Heart left ventricle (tissue), 13 donors: ENCODE results near the gene GCG.

Source experiments
- POLR2A ChIP-seq, 2 donors: fragments of 450-650 bp; IDR thresholded peaks; one replicate each; pipeline ENCODE4 v1.6.1; 2017; ENCODE audit warnings: antibody characterized with exemption in 2 of 2, mild to moderate bottlenecking in 2 of 2, moderate library complexity in 2 of 2
- TF ChIP-seq, protein P1 (sequence below), 12 donors: fragments of 200-600 bp; sonication (generic) in 4 of 12; IDR thresholded peaks; one replicate each; pipeline versions ENCODE4 v1.5.0 to v1.8.0; 2018 to 2022; ENCODE audit warnings: antibody characterized with exemption in 12 of 12, mild to moderate bottlenecking in 5 of 12
- donor health status: ischemic (EF 13 %, LVEDD 7.1; RV severe dilation, severe dysfunction).
- donor health status: DM: no; HTN: yes; CAD: no.
- donor health status: DM: no; HTN: no; CAD: no.
- donor health status: ischemic (EF 25% LVEDD 6.9; RV normal size, moderate dysfunction).
- donor health status: ischemic (EF 25% LVEDD 5.7; RV mildly dilated, moderate dysfunction).
- donor health status: ischemic (EF 35%, LVEDD 5.7; RV mildly dilated, moderate dysfunction).
- donor health status: nonischemic (EF 11% LVEDD 7.7; RV severe dilation, severe dysfunction).
- donor health status: DM: yes; HTN: yes; CAD: no.
- donor health status: PGD.
- donor health status: ischemic (EF 29% LVEDD 5.4; RV normal size, mild dysfunction).
- donor health status: nonischemic (EF 23%, LVEDD 6.1; RV moderate dilation, normal function).

DNA sequence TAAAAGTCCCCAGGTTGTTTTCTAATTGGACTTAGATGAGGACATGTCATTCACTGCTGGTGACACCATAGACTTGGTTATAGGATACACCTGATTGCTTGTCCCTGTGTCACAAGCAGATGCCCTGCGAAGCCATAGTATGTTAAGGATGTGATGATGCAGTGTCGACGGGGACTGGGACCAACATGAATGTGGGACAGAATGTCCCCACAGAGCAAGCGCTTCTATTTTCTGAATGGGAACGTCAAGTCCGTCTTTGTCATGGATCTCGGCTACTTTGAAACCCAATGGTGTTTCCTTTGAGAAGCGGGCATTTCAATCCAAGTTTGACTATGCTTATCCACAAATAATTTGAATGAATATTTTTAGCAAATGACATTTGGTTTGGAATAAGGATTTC lies 2.1 kb downstream of the GCG start:
- TF ChIP-seq, protein P1, sequence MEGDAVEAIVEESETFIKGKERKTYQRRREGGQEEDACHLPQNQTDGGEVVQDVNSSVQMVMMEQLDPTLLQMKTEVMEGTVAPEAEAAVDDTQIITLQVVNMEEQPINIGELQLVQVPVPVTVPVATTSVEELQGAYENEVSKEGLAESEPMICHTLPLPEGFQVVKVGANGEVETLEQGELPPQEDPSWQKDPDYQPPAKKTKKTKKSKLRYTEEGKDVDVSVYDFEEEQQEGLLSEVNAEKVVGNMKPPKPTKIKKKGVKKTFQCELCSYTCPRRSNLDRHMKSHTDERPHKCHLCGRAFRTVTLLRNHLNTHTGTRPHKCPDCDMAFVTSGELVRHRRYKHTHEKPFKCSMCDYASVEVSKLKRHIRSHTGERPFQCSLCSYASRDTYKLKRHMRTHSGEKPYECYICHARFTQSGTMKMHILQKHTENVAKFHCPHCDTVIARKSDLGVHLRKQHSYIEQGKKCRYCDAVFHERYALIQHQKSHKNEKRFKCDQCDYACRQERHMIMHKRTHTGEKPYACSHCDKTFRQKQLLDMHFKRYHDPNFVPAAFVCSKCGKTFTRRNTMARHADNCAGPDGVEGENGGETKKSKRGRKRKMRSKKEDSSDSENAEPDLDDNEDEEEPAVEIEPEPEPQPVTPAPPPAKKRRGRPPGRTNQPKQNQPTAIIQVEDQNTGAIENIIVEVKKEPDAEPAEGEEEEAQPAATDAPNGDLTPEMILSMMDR (IDR thresholded peaks at IDR 0.05): no peak
- TF ChIP-seq POLR2A (IDR thresholded peaks at IDR 0.05): no peak
